SK-N-SH treated with all-trans-retinoic acid at 6 μM for 48 hours (cell line): ENCODE data around the gene FOSL2.

Experiments used
- ATAC-seq: fragments of 200-7000 bp; cut with Tn5 transposase; 3 replicates; pipeline ENCODE4 v1.9.1; 2020; ENCODE audit warnings: mild to moderate bottlenecking, moderate library complexity
- CSDC2 ChIP-seq: fragments of 250-450 bp; sonication (Bioruptor Pico); IDR thresholded peaks from 2 replicates; pipeline ENCODE4 v1.5.0; 2020; ENCODE audit warnings: mild to moderate bottlenecking, moderate library complexity
- ESRRG ChIP-seq: fragments of 250-450 bp; sonication (Bioruptor Pico); IDR thresholded peaks from 2 replicates; pipeline ENCODE4 v1.6.1; 2021; ENCODE audit warnings: mild to moderate bottlenecking
- GLIS3 ChIP-seq: fragments of 250-450 bp; sonication (Bioruptor Pico); IDR thresholded peaks from 2 replicates; pipeline ENCODE4 v1.5.0; 2020; ENCODE audit warnings: mild to moderate bottlenecking, moderate library complexity
- OSR1 ChIP-seq: fragments of 250-450 bp; sonication (Bioruptor Pico); IDR thresholded peaks from 2 replicates; pipeline ENCODE4 v1.8.0; 2022; ENCODE audit warnings: moderate library complexity, mild to moderate bottlenecking, inconsistent platforms
- PPARA ChIP-seq: fragments of 250-450 bp; sonication (Bioruptor Pico); IDR thresholded peaks from 2 replicates; pipeline ENCODE4 v1.5.0; 2020; ENCODE audit warnings: mild to moderate bottlenecking, borderline replicate concordance
- RARB ChIP-seq: fragments of 250-450 bp; sonication (Bioruptor Pico); IDR thresholded peaks from 2 replicates; pipeline ENCODE4 v1.8.0; 2021; ENCODE audit warnings: mild to moderate bottlenecking, moderate library complexity
- SNAI2 ChIP-seq: fragments of 250-450 bp; sonication (Bioruptor Pico); IDR thresholded peaks from 2 replicates; pipeline ENCODE4 v1.5.0; 2020; ENCODE audit warnings: mild to moderate bottlenecking, moderate library complexity
- TCF4 ChIP-seq: fragments of 250-450 bp; sonication (Bioruptor Pico); IDR thresholded peaks from 2 replicates; pipeline ENCODE4 v1.8.0; 2021; ENCODE audit warnings: mild to moderate bottlenecking, moderate library complexity, borderline replicate concordance
- TOX ChIP-seq: fragments of 250-450 bp; sonication (Bioruptor Pico); IDR thresholded peaks from 2 replicates; pipeline ENCODE4 v1.8.0; 2021; ENCODE audit warnings: mild to moderate bottlenecking, moderate library complexity, borderline replicate concordance
- TSHZ2 ChIP-seq: fragments of 250-450 bp; sonication (Bioruptor Pico); IDR thresholded peaks from 2 replicates; pipeline ENCODE4 v1.5.0; 2020; ENCODE audit warnings: mild to moderate bottlenecking, moderate library complexity
- ZC3H10 ChIP-seq: fragments of 250-450 bp; sonication (Bioruptor Pico); IDR thresholded peaks from 2 replicates; pipeline ENCODE4 v1.5.1; 2021; ENCODE audit warnings: mild to moderate bottlenecking, moderate library complexity
- ZFP3 ChIP-seq: fragments of 250-450 bp; sonication (Bioruptor Pico); IDR thresholded peaks from 2 replicates; pipeline ENCODE4 v1.5.0; 2020; ENCODE audit warnings: mild to moderate bottlenecking, moderate library complexity
- ZFP30 ChIP-seq: fragments of 450-650 bp; formaldehyde crosslinking; IDR thresholded peaks from 2 replicates; pipeline ENCODE4 v1.5.0; 2022; ENCODE audit warnings: mild to moderate bottlenecking, moderate library complexity
- ZNF565 ChIP-seq: fragments of 450-650 bp; formaldehyde crosslinking; conservative IDR thresholded peaks from 2 replicates; pipeline ENCODE4 v1.5.0; 2020; ENCODE audit warnings: low read depth, mild to moderate bottlenecking, moderate library complexity
- ZNF70 ChIP-seq: fragments of 450-650 bp; formaldehyde crosslinking; IDR thresholded peaks from 2 replicates; pipeline ENCODE4 v1.5.0; 2020; ENCODE audit warnings: mild to moderate bottlenecking, moderate library complexity
- ZNF8 ChIP-seq: fragments of 450-650 bp; formaldehyde crosslinking; IDR thresholded peaks from 2 replicates; pipeline ENCODE4 v1.5.0; 2020; ENCODE audit warnings: mild to moderate bottlenecking, moderate library complexity
- TF ChIP-seq, protein P1 (sequence below): fragments of 250-450 bp; sonication (Bioruptor Pico); IDR thresholded peaks from 2 replicates; pipeline ENCODE4 v1.5.1; 2020; ENCODE audit warnings: low read depth, mild to moderate bottlenecking, moderate library complexity
- TF ChIP-seq, protein P2 (sequence below): fragments of 250-450 bp; sonication (Bioruptor Pico); IDR thresholded peaks from 2 replicates; pipeline ENCODE4 v1.8.0; 2021; ENCODE audit warnings: low read depth, mild to moderate bottlenecking, moderate library complexity, borderline replicate concordance

FOSL2 gene

DNA sequence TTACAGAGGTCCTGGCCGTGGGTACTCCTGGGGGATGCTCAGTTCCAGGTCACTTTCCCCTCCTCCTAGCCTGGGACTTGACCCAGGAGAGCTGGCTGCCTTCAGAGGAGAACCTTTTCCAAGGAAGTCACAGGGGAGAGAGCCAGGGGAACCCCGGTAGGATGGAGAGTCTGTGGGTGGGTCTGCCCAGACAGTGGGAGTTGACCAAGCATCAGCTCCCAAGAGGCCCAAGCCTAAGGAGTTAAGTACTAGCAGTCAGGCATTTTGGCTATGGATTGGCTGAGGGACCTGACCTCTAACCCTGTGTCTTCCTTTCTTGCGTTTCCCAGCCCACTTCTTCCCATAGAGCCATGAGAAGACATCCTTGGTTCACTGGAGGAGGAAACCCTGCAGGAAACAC is 54.4 kb downstream of the FOSL2 start (continued):
- TF ChIP-seq TSHZ2 (CRISPR knock-in tag) (no peak), TOX (no peak), RARB (CRISPR knock-in tag) (no peak), ZC3H10 (CRISPR knock-in tag) (no peak), ZNF565 (CRISPR knock-in tag) (no peak), ZFP30 (CRISPR knock-in tag) (no peak)
- TF ChIP-seq, protein P1, sequence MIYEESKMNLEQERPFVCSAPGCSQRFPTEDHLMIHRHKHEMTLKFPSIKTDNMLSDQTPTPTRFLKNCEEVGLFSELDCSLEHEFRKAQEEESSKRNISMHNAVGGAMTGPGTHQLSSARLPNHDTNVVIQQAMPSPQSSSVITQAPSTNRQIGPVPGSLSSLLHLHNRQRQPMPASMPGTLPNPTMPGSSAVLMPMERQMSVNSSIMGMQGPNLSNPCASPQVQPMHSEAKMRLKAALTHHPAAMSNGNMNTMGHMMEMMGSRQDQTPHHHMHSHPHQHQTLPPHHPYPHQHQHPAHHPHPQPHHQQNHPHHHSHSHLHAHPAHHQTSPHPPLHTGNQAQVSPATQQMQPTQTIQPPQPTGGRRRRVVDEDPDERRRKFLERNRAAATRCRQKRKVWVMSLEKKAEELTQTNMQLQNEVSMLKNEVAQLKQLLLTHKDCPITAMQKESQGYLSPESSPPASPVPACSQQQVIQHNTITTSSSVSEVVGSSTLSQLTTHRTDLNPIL (CRISPR knock-in tag): no peak

GRCh38 chr2:28447943-28448792 is 55.5 kb downstream of the FOSL2 start:
- TF ChIP-seq TCF4 (CRISPR knock-in tag) (no peak), SNAI2 (CRISPR knock-in tag) (no peak), ESRRG (CRISPR knock-in tag) (no peak), OSR1 (no peak), ZNF8 (CRISPR knock-in tag) (no peak), TOX (no peak), TSHZ2 (CRISPR knock-in tag) (no peak), ZC3H10 (CRISPR knock-in tag) (no peak), PPARA (no peak), GLIS3 (CRISPR knock-in tag) (no peak), ZNF70 (CRISPR knock-in tag) (no peak), RARB (CRISPR knock-in tag) (no peak)
- TF ChIP-seq, protein P1 (CRISPR knock-in tag): no peak
- TF ChIP-seq, protein P2, sequence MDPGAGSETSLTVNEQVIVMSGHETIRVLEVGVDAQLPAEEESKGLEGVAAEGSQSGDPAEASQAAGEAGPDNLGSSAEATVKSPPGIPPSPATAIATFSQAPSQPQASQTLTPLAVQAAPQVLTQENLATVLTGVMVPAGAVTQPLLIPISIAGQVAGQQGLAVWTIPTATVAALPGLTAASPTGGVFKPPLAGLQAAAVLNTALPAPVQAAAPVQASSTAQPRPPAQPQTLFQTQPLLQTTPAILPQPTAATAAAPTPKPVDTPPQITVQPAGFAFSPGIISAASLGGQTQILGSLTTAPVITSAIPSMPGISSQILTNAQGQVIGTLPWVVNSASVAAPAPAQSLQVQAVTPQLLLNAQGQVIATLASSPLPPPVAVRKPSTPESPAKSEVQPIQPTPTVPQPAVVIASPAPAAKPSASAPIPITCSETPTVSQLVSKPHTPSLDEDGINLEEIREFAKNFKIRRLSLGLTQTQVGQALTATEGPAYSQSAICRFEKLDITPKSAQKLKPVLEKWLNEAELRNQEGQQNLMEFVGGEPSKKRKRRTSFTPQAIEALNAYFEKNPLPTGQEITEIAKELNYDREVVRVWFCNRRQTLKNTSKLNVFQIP: no peak
- no peak for ATAC-seq

GRCh38 chr2:28448793-28449100 is 56.1 kb downstream of the FOSL2 start:
- TF ChIP-seq CSDC2 (CRISPR knock-in tag) (no peak), RARB (CRISPR knock-in tag) (no peak), OSR1 (no peak), SNAI2 (CRISPR knock-in tag) (no peak), ZFP3 (CRISPR knock-in tag) (no peak), TOX (no peak)
- TF ChIP-seq, protein P2: no peak
- no peak for ATAC-seq
